Measurements from ENCODE around the gene INPP4B.
"Not testable (repeated sequence)": the region's sequence is repeated elsewhere in the genome, so short reads cannot be mapped to it uniquely, and the experiment has no call there.

The INPP4B gene

DNA sequence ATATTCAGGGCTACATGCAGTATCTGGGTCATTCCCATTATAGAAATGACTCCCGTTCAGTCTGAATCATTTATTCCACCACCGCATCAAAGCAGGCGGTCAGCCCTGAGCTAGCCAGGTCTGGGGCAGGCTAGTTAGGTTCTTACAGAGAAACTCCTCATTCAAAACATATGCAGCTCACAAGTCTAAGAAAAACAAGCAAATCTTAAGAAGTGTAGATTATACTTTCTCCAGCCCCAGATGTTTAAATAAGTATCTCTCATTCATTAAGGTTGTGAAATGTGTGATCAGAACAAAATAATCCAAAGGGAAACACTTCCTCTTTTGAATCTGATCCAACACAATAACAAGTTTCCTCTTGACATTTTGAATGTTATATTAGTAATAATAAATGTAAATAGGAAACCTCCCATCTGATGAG, 441.9 kb downstream of the INPP4B start:
- no peak for DNase-seq

DNA sequence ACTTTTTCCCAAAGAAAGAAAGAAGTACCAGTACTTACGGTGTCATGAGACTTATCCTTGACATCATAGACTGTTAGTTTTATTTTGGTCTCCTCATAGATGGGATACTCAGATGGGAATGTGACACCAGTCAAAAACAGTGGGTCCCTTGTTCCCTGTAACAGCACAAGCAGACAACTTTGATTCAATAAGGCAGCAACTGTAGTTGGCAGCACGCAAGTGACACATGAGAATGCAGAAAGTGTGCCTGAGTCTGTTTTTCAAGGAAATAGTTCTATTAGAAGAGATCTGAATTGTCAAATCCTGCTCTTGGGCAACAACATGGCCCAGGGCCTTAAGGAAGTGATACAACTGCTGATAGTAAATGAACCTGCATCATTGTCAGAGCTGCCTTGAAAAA, 443.2 kb downstream of the INPP4B start:
- DNase-seq: no peak

DNA sequence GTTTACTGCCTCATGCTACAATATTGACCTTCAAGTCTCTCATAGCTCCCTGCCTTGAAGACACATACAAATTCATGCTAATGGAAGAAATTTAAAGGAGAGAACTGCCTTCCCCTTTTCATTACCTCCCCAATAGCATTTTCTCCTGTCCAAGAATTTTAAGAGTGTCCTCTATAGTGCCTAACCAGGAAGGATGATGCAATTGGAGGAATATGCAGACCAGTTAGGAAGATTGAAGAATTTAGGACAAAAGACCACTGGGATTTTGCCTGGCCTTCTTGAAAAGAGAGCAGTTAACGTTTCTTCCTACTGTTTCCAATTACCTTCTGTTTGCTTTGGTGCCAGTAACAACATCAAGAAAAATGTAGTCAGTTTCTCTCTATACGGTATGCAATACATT, 443.9 kb downstream of the INPP4B start:
- DNase-seq: no peak

DNA sequence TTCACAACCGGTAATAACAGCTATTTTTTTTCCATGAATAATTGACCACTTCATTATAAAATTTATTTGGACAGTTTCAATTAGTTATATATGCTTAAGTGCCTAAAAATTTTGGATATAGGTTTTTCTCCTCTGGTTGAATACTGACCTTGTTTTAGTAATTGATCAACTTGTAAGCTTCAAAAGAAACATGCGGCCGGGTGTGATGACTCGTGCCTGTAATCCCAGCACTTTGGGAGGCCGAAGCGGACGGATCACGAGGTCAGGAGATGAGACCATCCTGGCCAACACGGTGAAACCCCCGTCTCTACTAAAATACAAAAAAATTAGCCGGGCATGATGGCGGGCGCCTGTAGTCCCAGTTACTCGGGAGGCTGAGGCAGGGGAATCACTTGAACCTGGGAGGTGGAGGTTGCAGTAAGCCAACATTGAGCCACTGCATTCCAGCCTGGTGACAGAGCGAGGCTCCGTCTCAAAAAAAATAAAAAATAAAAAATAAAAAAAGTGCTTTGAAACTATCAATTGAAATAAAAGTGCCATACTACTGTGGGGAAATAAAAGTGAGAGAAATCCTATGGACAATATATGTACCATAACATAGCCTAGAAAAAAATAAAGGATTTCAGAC, 448.6 kb downstream of the INPP4B start:
- DNase-seq: not testable (repeated sequence)

DNA sequence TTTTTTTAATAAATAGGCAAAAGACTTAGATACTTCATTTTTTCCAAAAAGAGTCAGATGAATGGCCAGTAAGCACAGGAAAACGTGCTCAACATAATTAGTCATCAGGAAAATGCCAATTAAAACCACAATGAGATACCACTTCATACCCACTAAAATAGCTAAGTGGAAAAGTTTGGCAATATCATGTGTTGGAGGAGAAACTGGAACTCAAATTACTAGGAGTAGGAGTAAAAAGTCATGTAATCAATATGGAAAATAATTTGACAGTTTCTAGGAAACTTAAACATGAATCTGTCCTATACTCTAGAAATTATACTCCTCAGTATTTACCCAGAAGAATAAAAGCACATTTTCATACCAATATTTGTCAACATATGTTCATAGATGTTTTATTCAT, 449.8 kb downstream of the INPP4B start:
- no peak for DNase-seq

DNA sequence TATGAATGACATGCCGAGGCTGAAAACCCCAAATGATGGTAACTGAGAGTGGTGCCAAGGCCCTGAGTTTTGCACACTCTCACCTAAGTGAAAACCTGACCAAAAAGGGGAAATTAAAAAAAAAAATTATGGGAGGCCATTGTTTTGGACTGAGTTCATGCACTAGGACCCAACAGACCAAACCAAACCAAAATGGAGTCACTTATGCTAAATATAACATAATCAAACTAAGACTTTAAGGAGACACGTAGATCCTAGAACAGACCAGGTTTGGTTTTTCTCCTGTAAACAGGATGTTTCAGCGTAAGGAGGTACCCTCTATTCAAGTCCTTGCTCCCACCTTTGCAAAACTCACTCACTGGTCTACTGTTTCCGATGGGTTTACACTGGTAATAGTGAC, 453.0 kb downstream of the INPP4B start:
- DNase-seq: no peak

DNA sequence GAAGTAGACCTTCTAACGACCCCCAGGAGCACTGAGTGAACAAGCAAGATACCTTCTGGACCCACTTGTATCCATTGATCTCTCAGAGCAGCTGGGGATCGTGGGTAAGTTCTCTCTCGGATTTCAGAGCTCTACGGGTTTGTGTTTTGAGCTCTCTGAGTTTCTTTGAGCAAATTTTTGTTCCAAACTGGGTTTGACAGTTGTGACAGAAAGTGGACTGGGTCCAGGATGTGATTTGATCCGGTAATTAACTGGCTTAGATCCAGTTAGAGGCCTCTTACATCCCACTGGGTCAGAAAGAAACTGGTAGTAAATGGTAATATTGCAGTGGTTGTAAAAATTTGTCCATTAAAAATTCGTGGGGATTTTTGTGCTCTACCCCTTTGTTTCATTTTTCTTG, 459.2 kb downstream of the INPP4B start:
- no peak for DNase-seq

DNA sequence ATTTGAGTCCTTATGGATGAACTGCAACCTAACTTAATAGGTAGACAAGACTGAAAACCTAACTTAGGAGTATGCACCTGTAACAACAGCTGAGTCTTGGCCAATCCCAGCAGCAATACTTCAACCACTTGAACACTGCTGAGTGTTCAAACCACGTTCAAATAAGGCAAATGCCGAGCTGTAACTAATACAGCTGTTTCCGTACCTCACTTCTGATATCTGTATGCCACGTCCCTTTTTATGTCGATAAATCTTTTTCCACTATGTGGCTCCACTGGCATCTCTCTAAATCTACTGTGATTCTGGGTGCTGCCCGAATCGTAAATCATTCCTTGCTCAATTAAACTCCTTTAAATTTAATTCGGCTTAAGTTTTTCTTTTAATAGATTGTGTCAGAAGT, 459.7 kb downstream of the INPP4B start:
- no peak for DNase-seq

DNA sequence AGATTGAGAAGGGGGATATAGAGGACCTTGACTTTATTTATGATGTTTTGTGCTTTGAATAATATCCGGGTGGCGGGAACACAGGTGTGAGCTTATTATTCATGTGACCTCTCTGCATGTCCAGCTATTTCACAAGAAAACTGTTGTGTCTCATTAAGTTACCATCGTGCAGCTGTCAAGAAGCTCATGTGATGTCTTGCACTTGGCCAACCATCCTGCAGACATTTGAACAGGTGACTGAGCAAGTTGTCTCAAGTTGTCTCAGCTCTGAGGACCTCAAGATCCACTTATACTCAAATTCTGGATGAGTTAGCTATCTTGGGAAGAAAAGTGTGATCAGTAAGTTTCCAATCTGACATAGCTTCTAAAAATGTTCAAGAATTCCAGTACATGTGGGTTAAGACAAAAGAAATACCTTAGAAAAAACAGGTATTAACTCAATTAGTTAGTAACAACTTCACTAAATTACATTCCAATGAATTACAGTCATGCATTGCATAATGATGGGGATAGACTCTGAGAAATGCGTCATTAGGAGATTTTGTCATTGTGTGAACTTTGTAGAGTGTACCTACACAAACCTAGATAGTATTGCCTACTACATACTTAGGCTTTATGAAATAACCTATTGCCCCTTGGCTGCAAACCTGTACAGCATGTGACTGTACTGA, 462.2 kb downstream of the INPP4B start:
- no peak for DNase-seq

DNA sequence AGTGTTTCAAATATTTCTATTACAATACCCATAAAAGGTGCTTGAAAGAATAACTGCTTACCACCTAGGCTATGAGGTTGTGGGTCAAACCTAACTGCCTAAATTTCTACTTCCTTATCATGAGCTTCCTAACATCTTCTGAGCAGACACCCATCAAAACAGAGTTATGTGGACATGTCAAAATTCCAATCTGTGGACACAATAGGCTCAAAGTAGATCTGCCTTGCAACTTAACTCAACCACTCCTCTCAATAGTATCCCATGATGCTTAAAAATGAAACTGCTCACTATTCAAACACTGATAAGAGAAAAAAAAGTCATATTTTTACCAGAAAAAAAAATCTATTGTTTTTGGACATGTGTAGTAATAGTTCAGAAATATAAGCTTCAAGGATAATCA, 462.7 kb downstream of the INPP4B start:
- no peak for DNase-seq

DNA sequence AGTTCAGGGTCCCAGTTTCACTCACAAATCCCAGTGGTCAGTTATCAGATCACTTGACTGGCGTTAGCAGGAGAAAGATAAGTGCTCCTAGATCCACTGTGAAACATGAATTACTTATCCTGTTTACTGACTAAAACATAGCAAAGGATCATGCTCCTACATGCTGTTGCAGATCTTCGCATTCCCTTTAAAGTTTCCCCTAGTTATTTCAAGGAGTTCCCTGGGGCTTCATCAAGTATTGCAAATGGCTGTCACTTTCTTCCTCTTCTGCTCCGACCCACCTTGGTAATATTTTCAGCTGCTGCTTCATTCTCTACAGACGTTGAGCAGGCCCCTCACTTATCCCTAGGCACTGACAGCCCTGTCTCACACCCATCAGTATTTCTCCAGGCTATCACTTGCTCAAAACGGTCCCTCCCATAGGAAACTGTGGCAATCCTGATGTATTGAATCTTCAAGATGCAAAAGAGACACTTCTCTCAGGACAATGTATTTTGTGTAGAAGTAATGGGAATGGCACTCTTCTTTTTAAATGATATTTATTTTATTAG, 466.0 kb downstream of the INPP4B start:
- no peak for DNase-seq

DNA sequence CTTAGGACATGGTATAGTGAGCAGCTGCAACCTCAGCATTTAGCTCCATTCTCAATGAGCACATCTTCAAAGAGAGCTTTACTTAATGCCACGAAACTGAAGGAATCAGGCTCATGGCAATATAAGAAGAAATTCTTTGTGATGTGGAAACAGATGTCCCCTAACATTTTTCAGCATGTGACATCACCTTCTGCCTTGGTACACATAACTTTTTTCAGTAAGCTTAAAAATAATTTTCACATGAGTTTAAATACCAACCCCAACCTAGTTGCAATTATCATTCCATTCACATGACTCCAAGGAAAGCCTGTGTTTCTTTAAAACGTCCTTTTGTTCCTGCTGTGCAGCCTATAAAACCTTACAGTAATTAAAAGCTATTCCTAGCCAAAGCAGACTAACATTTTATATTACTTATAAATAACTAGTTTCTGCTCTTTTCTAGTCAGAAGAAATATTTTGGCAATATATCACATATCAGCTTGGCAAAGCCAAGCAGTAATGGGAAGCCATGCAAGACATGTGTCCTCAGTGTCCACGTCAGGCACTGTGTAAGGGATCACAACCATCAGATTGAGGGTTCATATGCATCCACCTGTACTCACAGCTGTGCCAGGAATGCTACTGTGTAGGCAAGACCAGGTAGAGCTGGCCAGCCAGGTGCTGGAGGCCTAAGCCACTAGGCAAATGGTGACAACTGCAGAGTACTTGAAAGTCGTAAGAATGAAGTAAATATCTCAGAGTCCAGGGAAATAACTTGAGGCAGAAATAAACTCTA, 466.6 kb downstream of the INPP4B start:
- DNase-seq: no peak

DNA sequence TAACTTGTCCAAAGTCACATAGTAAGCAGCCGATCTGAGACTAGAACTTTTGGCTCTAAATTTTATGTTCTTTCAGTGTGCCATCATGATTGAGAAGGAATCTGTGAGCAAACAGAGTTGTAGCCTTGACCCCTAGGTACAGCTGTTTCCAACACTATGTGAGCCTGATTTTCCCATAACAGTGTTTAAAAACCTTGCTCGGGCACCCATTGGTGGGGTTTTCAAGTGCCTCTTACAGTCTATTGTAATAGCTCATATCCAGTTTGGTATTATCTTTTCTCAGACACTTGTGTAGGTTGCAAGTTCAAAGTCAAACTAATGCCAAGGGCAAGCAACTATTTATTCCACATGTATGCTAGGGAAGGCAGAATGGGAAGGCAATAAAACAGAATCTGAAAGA, 467.9 kb downstream of the INPP4B start:
- no peak for DNase-seq

GRCh38 chr4:142377342-142378091, 468.6 kb downstream of the INPP4B start:
- no peak for DNase-seq

- DNase-seq: no peak
Observed at GRCh38 chr4:142376204-142376603, 469.9 kb downstream of the INPP4B start.

DNA sequence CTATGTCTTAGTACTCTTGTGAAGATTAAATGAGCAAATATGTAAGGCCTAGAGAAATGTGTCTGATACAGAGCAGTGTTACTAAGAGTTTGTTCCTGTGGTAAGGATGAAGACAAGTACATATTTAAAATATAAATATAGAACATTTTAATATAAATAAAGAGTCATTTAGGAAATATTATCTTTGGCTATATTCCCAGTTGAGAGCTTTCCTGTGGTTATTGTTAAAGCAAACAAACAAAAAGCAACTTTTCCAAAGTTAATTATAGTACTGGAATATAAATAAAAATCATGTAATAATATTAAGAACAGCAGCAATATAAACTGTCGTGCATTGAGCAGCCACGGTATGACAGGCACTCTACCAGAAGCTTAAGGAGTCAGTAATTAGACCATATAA, 472.5 kb downstream of the INPP4B start:
- DNase-seq: no peak

GRCh38 chr4:142372530-142373260, 473.4 kb downstream of the INPP4B start:
- no peak for DNase-seq

DNA sequence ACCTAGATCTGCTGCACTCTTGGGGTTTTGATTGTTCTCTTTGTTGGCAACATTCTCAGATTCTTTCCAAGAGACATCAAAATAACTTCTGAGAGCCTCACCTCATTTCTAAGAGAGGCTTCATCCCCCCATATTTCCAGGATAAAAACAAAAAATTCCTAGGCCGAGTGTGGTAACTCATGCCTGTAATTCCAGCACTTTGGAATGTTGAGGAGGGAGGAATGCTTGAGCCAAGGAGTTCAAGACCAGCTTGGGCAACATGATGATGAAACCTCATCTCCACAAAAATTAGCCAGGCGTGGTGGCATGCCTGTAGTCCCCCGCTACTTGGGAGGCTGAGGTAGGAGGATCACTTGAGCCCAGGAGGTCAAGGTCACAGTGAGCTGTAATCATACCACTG, 477.0 kb downstream of the INPP4B start:
- no peak for DNase-seq

DNA sequence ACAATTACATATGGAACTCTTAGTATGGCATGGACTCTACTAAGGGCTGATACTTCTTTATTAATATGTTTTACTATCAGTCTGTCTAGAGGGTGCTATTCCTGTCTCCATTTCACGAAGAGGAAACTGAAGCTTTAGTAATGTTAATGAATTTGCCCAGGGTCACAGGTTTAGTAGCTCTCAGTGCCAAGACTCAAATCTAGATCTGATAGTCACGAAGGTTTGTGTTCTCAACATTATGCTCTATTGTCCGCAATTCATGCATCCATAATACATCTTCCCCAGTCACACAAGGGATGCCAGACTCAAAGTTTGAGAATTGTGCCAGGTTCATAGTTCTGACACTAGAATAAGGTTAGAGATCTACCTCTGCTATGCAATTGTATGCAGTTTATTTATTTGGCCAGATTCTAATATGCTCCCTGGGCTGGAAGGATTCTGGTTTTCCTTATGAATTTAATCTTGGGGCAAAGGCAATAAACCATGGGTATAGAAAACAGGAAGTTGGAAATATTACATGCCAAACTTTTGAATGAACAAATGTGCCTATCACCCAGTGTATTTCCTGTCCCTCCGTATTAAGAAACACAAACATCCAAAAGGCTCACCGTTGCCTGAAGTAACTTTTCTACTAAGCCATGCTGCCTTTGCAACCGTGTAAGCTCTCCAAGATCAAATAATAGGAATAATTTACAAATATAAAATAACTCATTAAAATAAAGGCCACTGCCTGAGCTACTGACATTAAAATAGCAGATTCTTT, 478.5 kb downstream of the INPP4B start:
- no peak for DNase-seq

DNA sequence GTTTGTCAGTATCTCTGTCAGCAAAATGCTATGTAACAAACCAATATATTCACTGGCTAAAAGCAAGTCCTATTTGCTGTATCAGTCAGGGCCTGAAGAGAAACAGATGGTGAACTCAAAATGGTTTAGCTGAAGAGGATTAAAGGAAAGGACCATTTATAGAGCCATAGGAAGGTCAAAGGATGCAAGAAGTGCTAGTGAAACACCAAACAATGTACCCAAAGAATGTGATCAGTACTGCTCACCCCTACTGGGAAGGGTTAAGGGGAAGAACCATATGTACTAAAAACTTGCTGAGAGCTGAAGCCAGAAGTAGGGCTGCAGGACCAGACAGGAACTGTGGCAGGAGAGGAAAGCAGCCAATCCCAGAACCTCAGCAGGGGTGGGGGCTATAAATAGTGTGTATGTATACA, 479.3 kb downstream of the INPP4B start:
- no peak for DNase-seq

DNA sequence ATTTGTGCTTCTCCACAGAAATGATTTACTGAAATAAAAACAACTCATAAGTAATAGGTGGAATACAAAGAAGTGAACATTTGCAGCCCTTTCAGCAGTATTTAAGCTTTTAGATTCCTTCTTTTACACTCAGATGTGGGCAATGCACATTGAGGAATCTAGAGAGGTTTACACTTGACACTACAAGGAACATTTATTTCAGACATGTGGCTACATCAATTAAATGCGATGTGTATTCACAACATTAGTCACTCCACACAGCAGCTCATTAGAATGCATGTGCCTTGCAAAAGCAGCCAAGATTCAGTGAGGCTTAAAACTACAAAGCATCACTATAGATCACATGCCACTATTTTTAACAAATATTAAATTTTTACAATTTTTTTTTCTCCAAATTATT, 480.7 kb downstream of the INPP4B start:
- no peak for DNase-seq

GRCh38 chr4:142363686-142364085, 482.4 kb downstream of the INPP4B start:
- no peak for DNase-seq
